NOMO-1 (cell line): Measurements from ENCODE around the gene HPGDS.
A peak's percentile ranks its signal among the peaks of the same experiment; 100 is the strongest.
"Not testable (repeated sequence)": the region's sequence is repeated elsewhere in the genome, so short reads cannot be mapped to it uniquely, and the experiment has no call there.

Source experiments
- DNase-seq, 2 experiments: peaks; one replicate each; lab custom pipeline; 2025; ENCODE audit not compliant: unreplicated experiment in 2 of 2; lab: John Stamatoyannopoulos, UW

HPGDS gene

GRCh38 chr4:94332983-94333590, 9.5 kb downstream of the HPGDS start:
- no peak for DNase-seq

DNA sequence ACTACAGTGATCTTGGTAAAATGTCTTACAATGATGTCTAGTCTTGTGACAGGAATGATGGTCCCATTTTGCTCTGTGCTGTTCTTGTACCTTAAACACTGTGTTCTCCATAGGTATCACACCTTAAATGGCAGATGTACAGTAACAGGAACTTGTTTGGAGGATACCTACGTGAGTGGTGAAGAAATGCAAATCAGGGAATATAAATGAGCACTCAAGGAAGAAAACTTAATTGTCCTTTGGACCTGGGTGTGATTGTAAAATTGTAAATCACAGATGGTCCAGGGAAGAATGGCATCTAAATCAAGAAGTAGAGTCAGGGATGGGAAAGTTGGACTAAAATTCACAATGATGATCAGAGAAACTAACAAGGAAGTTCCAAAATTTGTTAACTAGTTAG, 12.7 kb downstream of the HPGDS start:
- DNase-seq, result no peak

- no peak for DNase-seq
Observed at GRCh38 chr4:94325835-94326234, 16.8 kb downstream of the HPGDS start.

DNA sequence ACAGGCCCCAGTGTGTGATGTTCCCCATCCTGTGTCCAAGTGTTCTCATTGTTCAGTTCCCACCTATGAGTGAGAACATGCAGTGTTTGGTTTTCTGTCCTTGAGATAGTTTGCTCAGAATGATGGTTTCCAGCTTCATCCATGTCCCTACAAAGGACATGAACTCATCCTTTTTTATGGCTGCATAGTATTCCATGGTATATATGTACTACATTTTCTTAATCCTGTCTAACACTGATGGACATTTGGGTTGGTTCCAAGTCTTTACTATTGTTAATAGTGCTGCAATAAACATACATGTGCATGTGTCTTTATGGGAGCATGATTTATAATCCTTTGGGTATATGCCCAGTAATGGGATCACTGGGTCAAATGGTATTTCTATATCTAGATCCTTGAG, 22.7 kb downstream of the HPGDS start:
- DNase-seq, result not testable (repeated sequence)

DNA sequence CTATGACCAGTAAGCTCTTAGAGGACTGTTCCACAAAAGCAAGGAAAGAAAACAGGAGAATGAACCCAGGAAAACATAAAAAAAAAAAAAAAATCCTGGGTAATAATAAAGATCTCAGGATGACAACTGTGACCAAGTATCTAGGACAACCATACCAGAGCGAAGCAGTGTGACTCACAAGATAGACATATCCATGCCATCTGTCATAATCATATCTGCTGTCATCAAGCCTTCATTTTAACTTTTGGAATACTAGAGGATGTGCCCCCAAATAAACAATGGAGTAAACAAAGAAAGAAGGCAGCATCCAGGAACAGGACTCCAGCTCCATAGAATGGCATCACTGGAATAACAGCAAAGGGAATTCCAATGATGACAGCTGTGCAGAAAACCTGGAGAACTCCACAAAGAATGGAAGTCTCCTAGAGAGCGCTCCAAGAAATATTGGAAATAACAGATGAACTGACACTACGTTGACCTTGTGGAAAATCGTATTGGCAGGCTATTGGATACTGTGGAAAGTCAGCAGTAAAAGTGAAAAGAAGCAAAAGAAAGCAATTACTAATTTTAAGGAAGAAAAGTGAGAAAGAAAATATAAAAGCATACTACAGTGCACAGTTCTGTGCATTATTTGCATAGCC, 35.3 kb downstream of the HPGDS start:
- no peak for DNase-seq

DNA sequence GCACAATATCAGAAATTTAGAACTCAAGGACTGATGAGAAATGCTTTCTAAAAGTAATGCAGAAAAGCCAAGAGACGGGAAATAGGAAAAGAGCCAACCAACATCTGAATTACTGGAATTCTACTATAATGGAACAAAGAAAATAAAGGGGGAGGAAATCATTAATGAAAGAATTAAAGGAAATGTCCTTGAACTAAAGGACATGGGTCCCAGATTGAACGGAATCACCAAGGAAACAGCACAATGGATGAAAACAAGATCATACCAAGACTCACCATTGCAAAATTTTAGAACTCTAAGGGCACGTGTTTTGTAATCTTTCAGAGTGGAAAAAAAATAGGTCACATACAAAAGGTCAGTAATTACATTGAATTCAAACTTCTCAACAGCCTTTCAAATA, 35.9 kb downstream of the HPGDS start:
- DNase-seq, result no peak

DNA sequence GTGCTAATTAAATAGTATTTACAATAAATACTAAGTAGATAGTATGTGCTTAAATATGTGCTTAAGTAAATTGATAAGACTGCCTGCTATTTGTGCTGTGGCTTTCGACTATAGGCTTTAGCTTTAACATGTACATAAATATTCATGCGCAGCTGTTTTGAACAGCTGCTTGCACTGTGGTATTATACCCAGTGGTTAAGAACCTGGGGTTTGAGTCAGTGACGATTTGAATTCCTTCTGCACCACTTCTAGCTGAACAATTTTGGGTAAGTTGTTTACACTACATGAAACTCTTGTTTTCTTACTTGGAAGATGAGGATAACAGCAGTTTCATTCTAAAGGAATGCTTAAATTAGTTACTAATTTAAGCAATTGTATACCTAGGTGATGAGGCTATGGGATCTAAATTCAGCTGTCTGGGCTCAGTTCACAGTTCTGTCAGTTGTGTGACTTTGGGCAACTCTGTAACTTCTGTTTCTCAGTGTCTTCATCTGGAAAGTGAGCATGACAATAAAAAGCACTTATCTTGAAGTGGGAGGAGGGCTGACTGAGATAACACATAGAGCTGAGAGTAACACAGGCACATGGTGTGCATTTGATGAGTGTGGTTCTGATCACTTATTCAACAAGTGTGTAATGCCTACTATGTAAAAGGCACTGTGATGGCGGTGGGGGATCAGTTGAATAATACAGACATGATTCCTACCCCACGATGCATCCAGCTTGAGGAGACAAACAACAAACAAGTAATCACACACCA, 37.0 kb downstream of the HPGDS start:
- DNase-seq, result no peak

DNA sequence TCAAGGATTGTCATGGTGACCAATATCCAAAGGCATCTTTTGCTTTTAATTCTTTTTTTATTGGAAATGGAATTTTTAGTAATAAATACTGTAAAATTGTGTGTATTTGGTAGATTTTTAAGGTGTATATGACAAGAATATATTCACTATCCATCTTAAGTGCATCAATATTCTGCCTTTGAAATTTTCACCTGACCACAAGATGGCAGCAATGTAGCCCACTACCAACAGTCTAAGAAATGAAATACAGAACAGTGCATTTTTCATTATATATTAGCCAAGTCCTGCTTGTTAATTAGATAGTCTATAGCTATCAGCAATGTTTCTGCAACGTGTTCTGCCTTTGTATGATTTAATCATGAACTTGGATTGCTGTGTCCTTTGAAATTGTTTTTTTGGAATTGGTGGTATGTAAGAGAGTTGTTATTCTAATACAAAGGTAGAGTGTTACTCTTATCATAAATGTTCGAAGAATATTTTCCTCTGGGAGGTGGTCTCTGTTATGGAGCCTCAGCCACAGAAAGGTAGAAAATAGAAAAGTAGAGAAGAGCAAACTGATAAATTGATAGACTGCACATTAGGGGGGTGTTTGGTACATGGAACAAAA, 38.2 kb downstream of the HPGDS start:
- DNase-seq, result peak in 1 of 2 experiments; percentile 5

DNA sequence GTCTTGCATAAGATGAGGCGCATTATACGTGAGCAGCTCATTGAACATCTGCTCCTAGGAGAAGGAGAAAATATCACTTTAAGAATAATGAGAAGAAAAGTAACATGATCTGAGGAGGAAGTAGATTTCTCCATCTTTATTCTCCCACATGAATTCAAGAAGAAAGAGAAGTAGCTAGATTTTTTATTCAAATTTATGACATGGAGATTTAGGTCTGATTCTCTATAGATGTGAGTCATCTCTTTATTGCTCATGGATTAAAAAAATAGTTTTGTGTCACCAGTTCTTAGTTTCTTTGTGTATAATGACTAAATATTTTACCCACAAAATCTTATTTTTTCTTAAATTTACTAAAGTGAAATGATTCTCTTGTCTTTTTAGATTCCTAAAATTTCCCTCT, 40.4 kb downstream of the HPGDS start:
- peak in 1 of 2 experiments; percentile 3 for DNase-seq

GRCh38 chr4:94298725-94299252, 43.8 kb downstream of the HPGDS start:
- DNase-seq, result no peak

DNA sequence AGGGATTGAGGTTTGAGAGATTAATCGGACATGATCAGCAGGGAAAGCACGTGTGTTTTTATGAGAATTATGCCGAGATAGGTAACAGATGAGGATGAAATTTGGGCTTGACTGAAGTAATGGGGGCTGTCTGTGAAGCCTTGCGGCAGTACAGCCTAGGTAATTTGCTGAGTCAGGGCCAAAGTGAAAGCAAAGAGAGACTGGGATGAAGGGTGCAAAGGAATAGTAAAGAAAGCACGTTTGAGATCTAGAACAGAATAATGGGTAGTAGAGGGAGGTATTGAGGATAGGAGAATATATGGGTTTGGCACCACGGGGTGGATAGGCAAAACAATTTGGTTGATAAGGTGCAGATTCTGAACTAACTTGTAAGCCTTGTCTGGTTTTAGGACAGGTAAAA, 47.2 kb downstream of the HPGDS start:
- DNase-seq, result not testable (repeated sequence)

DNA sequence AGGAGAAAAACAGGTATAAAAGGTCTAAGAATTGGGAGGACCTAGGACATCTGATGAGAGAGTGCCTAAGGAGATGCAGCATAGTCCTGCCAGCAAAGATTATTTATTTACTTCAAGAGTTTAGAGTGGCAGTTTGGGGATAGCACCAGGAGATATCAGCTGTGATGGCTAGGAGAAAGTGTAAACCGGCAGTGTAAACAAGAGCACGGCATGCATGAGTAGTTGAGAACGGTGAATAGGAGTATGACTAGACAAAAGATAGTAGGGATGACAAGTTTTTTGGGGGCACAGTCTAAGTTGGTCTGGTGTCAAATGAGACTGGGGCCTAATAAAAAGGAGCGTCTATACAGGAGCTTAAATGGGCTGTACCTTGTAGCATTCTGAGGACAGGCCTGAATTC, 48.7 kb downstream of the HPGDS start:
- DNase-seq, result not testable (repeated sequence)

DNA sequence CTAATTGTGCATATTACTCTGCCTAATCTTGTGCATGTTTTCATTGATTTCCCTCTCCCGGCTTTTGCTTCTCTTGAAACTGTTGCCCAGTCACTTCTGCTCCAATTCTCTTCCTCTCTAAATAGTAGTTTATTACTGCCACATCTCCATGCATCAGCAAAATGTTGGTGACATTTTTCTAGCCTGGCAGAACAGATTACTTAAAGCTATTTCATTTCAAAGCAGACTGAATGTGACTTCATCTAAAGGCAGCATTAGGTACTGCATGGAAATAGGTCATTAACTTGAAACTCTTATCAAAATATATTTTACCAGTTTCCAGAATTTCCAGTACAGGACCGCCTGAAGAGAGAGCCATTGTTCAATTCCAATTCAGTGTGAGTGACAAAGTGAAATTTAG, 52.4 kb downstream of the HPGDS start:
- no peak for DNase-seq

DNA sequence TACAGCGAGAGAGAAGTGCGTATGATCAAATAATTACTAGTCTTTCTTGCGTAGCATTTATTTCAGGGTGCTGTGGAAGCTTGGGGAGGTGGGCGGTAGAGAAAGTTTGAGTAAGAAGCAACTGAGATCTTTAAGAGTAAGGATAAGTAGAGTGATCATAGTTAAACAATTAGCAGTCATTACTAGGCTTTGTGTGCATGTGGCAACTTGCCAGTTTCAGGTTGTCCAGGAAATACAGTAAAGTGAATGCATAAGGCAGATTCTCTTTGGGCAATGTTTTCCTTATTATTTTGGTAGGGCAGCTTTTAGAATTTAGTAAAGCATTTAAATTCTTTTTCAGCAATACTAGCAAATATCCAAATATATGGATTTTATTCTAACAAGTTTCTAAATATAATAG, 57.0 kb downstream of the HPGDS start:
- no peak for DNase-seq

GRCh38 chr4:94284889-94285288, 57.7 kb downstream of the HPGDS start:
- DNase-seq, result no peak

- DNase-seq, result no peak
Observed at GRCh38 chr4:94278781-94279180, 63.9 kb downstream of the HPGDS start.

- no peak for DNase-seq
Observed at GRCh38 chr4:94277534-94277933, 65.1 kb downstream of the HPGDS start.

- no peak for DNase-seq
Observed at GRCh38 chr4:94276204-94276603, 66.4 kb downstream of the HPGDS start.

- no peak for DNase-seq
Observed at GRCh38 chr4:94274912-94275311, 67.7 kb downstream of the HPGDS start.

DNA sequence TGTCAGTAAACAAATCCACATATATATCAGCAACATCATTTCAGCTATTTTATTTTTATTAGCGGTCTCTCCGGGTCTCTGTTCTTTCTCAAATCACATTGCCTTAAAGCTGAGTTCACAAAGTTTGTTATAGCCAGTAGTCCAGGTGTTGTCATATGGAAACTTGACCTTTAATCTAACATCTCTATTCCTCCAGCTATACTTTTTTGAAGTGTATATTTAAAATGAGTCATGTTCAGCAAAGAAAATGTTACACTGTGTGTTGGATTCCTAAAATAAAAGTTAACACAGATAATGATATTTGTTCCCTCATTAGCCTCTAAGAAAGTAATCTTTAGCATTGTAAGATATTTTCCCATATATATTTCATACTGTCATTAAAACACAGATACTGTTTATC, 71.4 kb downstream of the HPGDS start:
- DNase-seq, result no peak

GRCh38 chr4:94267037-94267436, 75.6 kb downstream of the HPGDS start:
- DNase-seq, result no peak
